Measurements from ENCODE around the gene FCHSD2.

GRCh38 chr11:73113426-73113825 is 28.7 kb downstream of the FCHSD2 start:
- TF ChIP-seq REST (IDR thresholded peaks at IDR 0.05; ENCODE audit: insufficient read depth in 1 of 2, low read depth in 2 of 2, low read length in 2 of 2) (no peak), TAF1 (IDR thresholded peaks at IDR 0.05; ENCODE audit: borderline replicate concordance, insufficient read depth, low read length) (no peak)

All from PFSK-1 (cell line).